GM23248 (cell line): ENCODE measurements around the gene PSD.

ENCODE experiments used
- EZH2 ChIP-seq: fragments of 200-600 bp; sonication (generic); IDR thresholded peaks from 2 replicates; pipeline ENCODE4 v1.6.1; 2018; ENCODE audit warnings: antibody characterized with exemption, mild to moderate bottlenecking; ENCODE audit not compliant: insufficient read depth, poor library complexity, severe bottlenecking
- EZH2phosphoT487 ChIP-seq: fragments of 200-600 bp; sonication (generic); IDR thresholded peaks from 2 replicates; pipeline ENCODE4 v1.6.1; 2018; ENCODE audit warnings: antibody characterized with exemption, moderate library complexity, mild to moderate bottlenecking, low read depth; ENCODE audit not compliant: insufficient read depth

DNA sequence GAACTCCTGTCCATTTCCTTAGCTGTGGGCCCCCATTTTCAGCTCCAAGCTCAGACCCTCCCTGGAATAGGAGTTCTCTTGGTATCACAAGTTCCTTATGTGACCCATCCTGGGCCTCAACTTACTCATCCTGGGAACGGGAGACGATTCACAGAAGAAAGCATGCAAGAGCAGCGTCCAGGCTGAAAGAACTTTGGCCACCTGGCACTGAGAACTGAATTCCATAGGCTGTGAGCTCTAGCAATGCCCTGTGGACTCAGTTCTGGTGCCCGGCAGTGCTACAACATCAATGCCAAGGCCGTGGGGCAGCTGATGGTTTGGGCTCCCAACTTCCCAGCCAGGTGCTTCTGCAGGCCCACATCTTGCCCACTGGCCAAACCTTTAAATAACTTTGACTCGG is 17.7 kb upstream of the PSD start:
- TF ChIP-seq EZH2 (no peak), EZH2phosphoT487 (no peak)
